ENCODE measurements around the gene WDR88. TPM values are rescaled to one million over a fixed set of nuclear protein-coding genes. Genes with fewer than 3 reads are reported as not detected.
A peak's percentile ranks its signal among the peaks of the same experiment; 100 is the strongest.

The WDR88 gene
- total and polyA plus RNA-seq, 2 of the 13 experiments (the other 11 are each of a cell fraction or from before 2014, with no cell fraction given) = not detected

- H3K9ac ChIP-seq (ENCODE audit: insufficient read depth, low read depth, low read length) = no peak overlapping the region
- TF ChIP-seq RFXAP (CRISPR knock-in tag; IDR thresholded peaks at IDR 0.05; ENCODE audit: borderline replicate concordance) = no peak
- TF ChIP-seq SAP130 (CRISPR knock-in tag; IDR thresholded peaks at IDR 0.05; ENCODE audit: low read depth) = no peak
- TF ChIP-seq EZH2 (conservative IDR thresholded peaks at IDR 0.05; ENCODE audit: low read depth, low read length) = peak; percentile 52; the same call in 1 of the 2 replicates
- TF ChIP-seq ZNF770 (CRISPR knock-in tag; IDR thresholded peaks at IDR 0.05) = no peak
- TF ChIP-seq, protein P1, sequence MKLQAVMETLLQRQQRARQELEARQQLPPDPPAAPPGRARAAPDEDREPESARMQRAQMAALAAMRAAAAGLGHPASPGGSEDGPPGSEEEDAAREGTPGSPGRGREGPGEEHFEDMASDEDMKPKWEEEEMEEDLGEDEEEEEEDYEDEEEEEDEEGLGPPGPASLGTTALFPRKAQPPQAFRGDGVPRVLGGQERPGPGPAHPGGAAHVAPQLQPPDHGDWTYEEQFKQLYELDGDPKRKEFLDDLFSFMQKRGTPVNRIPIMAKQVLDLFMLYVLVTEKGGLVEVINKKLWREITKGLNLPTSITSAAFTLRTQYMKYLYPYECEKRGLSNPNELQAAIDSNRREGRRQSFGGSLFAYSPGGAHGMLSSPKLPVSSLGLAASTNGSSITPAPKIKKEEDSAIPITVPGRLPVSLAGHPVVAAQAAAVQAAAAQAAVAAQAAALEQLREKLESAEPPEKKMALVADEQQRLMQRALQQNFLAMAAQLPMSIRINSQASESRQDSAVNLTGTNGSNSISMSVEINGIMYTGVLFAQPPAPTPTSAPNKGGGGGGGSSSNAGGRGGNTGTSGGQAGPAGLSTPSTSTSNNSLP (IDR thresholded peaks at IDR 0.05; ENCODE audit: low read depth, low read length) = no peak
- no peak for TF ChIP-seq ZBTB3 (CRISPR knock-in tag; IDR thresholded peaks at IDR 0.05; ENCODE audit: borderline replicate concordance, low read depth)
- no peak for TF ChIP-seq FOXO4 (CRISPR knock-in tag; conservative IDR thresholded peaks at IDR 0.05)
- TF ChIP-seq ZNF407 (CRISPR knock-in tag; IDR thresholded peaks at IDR 0.05; ENCODE audit: not compliant biosample characterization) = no peak
- no peak for TF ChIP-seq KDM2A (CRISPR knock-in tag; IDR thresholded peaks at IDR 0.05; ENCODE audit: borderline replicate concordance, low read depth)
- H3K4me2 ChIP-seq (ENCODE audit: low read depth, low read length) = no peak overlapping the region
- ChIA-PET POLR2A (no interaction called here), CTCF (ENCODE audit: low intra/inter-chr PET ratio, low total read pairs) (no interaction called here)
- peaks cover 10 to 27% of the 10 kb centered on the region in 2 experiments for H3K27me3 ChIP-seq (ENCODE audit: control insufficient read depth in 1 of 2, insufficient read depth in 2 of 2, low read length in 2 of 2)
- BruUV-seq (replicated peaks) = no TSS peak
- FAIRE-seq (no peak), ATAC-seq (no peak), DNase-seq (ENCODE audit: low spot score) (no peak)
- no peak overlapping the region for H3K27ac ChIP-seq (ENCODE audit: extremely low read length, insufficient read depth, low read length)
- H4K20me1 ChIP-seq (ENCODE audit: insufficient read depth, low read length) = no peaks in the 10 kb centered on the region
- peaks cover 49% of the 10 kb centered on the region for H3K4me1 ChIP-seq (ENCODE audit: insufficient read depth, low read length)
- no peak overlapping the region for H2AFZ ChIP-seq (ENCODE audit: low read length)
- in situ Hi-C loops (cut with HindIII; ENCODE audit: extremely low pct_ligation_motif_present, low pct_unique_long_range_greater_than_20kb) (no loop called here), intact Hi-C loops (cut with micrococcal nuclease; ENCODE audit: unreplicated experiment) (no loop called here)
- H3K36me3 ChIP-seq (replicated peaks in 1 of 2; ENCODE audit: control insufficient read depth in 1 of 2, insufficient read depth in 2 of 2, low read length in 2 of 2) = no peaks in the 10 kb centered on the region
- 39% methylated on average over 9 of the region's 9 CpGs for WGBS (ENCODE audit: low lambda C conversion rate)
- H3K4me3 ChIP-seq (replicated peaks in 1 of 3; ENCODE audit: insufficient read depth in 1 of 3, low read depth in 2 of 3, low read length in 3 of 3) = no peak overlapping the region
- H3K9me3 ChIP-seq (ENCODE audit: low read length) = no peaks in the 10 kb centered on the region
- H3K79me2 ChIP-seq (ENCODE audit: insufficient read depth, low read length) = no peaks in the 10 kb centered on the region
These were observed 88.8 kb downstream of the WDR88 start for GRCh38 chr19:33220735-33221134.
